ENCODE data around the gene MS4A5. TPM values are rescaled to one million over a fixed set of nuclear protein-coding genes. Genes with fewer than 3 reads are reported as not detected.

The MS4A5 gene
- total RNA-seq, 1 donor from 2014 or later, result not detected

DNA sequence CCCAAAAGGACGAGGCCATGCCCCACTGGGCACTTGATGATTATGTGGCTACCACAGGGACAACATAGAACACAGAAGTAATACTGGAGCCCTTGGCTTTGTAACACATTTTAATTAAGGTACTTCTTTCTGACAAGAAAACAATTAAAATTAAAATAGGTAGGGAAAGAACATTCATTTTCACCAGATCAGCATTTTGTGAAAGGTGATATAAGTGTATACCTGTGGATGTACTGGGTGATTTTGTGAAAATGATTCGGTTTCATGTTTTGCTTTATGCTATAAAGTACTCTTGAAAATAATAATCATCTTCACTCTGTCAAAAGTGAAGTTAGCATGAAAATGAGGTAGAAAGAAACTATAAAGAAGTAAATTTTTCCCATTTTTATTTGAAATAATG lies 64.1 kb downstream of the MS4A5 start:
- DNase-seq, result no peak
- no peaks in the 10 kb centered on the region for H3K36me3 Mint-ChIP-seq (ENCODE audit: unreplicated experiment)
- TF ChIP-seq, protein P1, sequence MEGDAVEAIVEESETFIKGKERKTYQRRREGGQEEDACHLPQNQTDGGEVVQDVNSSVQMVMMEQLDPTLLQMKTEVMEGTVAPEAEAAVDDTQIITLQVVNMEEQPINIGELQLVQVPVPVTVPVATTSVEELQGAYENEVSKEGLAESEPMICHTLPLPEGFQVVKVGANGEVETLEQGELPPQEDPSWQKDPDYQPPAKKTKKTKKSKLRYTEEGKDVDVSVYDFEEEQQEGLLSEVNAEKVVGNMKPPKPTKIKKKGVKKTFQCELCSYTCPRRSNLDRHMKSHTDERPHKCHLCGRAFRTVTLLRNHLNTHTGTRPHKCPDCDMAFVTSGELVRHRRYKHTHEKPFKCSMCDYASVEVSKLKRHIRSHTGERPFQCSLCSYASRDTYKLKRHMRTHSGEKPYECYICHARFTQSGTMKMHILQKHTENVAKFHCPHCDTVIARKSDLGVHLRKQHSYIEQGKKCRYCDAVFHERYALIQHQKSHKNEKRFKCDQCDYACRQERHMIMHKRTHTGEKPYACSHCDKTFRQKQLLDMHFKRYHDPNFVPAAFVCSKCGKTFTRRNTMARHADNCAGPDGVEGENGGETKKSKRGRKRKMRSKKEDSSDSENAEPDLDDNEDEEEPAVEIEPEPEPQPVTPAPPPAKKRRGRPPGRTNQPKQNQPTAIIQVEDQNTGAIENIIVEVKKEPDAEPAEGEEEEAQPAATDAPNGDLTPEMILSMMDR (IDR thresholded peaks at IDR 0.05; ENCODE audit: partially characterized antibody, unreplicated experiment), result no peak
- H3K27ac Mint-ChIP-seq (ENCODE audit: unreplicated experiment), result no peak overlapping the region
- no peaks in the 10 kb centered on the region for H3K4me1 Mint-ChIP-seq (ENCODE audit: low read depth, unreplicated experiment)
- H3K27me3 Mint-ChIP-seq (ENCODE audit: unreplicated experiment), result no peaks in the 10 kb centered on the region
- no peak overlapping the region for H3K4me3 Mint-ChIP-seq (ENCODE audit: unreplicated experiment)
- peaks cover 2% of the 10 kb centered on the region for H3K9me3 Mint-ChIP-seq (ENCODE audit: unreplicated experiment)

Other genes with a start within 250 kb of the MS4A5 start
- gene MS4A6A, start 246.5 kb upstream of the MS4A5 start, total RNA-seq (ENCODE audit: unreplicated experiment), result not detected
- gene MS4A4E, start 186.4 kb upstream of the MS4A5 start, total RNA-seq (ENCODE audit: unreplicated experiment), result not detected
- gene MS4A4A, start 148.9 kb upstream of the MS4A5 start, total RNA-seq (ENCODE audit: unreplicated experiment), result not detected
- gene MS4A6E, start 102.3 kb upstream of the MS4A5 start, total RNA-seq (ENCODE audit: unreplicated experiment), result not detected
- not detected for gene MS4A7, start 51.0 kb upstream of the MS4A5 start, total RNA-seq (ENCODE audit: unreplicated experiment)
- not detected for gene MS4A14, start 33.1 kb upstream of the MS4A5 start, total RNA-seq (ENCODE audit: unreplicated experiment)
- not detected for gene MS4A1, start 26.3 kb downstream of the MS4A5 start, total RNA-seq (ENCODE audit: unreplicated experiment)
- not detected for gene MS4A12, start 63.2 kb downstream of the MS4A5 start, total RNA-seq (ENCODE audit: unreplicated experiment)
- not detected for gene MS4A13, start 85.8 kb downstream of the MS4A5 start, total RNA-seq (ENCODE audit: unreplicated experiment)

All from glutamatergic neuron (in vitro differentiated cells).